ENCODE measurements around the gene ZSWIM7. TPM values are rescaled to one million over a fixed set of nuclear protein-coding genes. Genes with fewer than 3 reads are reported as not detected.
"Not testable (repeated sequence)": the region's sequence is repeated elsewhere in the genome, so short reads cannot be mapped to it uniquely, and the experiment has no call there.

Gene ZSWIM7
- total and polyA plus RNA-seq, 8 donors: 6.6 to 30.6 (median 12.0) TPM

- Histone ChIP-seq H3K27ac (peak overlapping the region in 2 of 4 donors; percentile 54 to 62), H3K4me3 (peak overlapping the region; percentile 38 to 66 (median 49)), H3K27me3 (no peaks in the 10 kb centered on the region), H3K9me3 (no peaks in the 10 kb centered on the region), H3K36me3 (no peaks in the 10 kb centered on the region), H3K4me1 (peaks cover 0 to 4% (median 0%) of the 10 kb centered on the region in 3 donors)
- ATAC-seq: no peak
- DNase-seq: peak in 1 of 6 donors; percentile 26
- FAIRE-seq: no peak
- no peak for TF ChIP-seq CTCF (IDR thresholded peaks at IDR 0.05)
- intact Hi-C loops (cut with DNase I): no loop called here
- WGBS, 2 donors: 18 to 25% methylated on average over 29 to 40 of the region's 40 CpGs
Observed at GRCh38 chr17:15943971-15944758, 55.3 kb downstream of the ZSWIM7 start.

- peaks cover 0 to 4% (median 0%) of the 10 kb centered on the region in 3 donors for H3K4me1 ChIP-seq
- H3K9me3 ChIP-seq: no peaks in the 10 kb centered on the region
- H3K4me3 ChIP-seq: no peak overlapping the region
- H3K27ac ChIP-seq: no peak overlapping the region
- ATAC-seq (no peak), DNase-seq (no peak), FAIRE-seq (no peak)
- no peaks in the 10 kb centered on the region for H3K36me3 ChIP-seq
- intact Hi-C loops (cut with DNase I): no loop called here
- no peaks in the 10 kb centered on the region for H3K27me3 ChIP-seq
- WGBS, 2 donors: 83 to 91% methylated on average over 7 of the region's 7 CpGs
- TF ChIP-seq CTCF (IDR thresholded peaks at IDR 0.05): no peak
Observed at GRCh38 chr17:15942207-15942833, 57.2 kb downstream of the ZSWIM7 start.

- Histone ChIP-seq H3K4me1 (peaks cover 0 to 4% (median 0%) of the 10 kb centered on the region in 3 donors), H3K27ac (no peak overlapping the region), H3K27me3 (no peaks in the 10 kb centered on the region), H3K4me3 (no peak overlapping the region), H3K9me3 (no peaks in the 10 kb centered on the region), H3K36me3 (no peaks in the 10 kb centered on the region)
- ATAC-seq: no peak
- no peak for TF ChIP-seq CTCF (IDR thresholded peaks at IDR 0.05)
- 84 to 89% methylated on average over 7 of the region's 7 CpGs for WGBS, 2 donors
- FAIRE-seq: no peak
- intact Hi-C loops (cut with DNase I): no loop called here
- no peak for DNase-seq
Observed at GRCh38 chr17:15941781-15942180, 57.7 kb downstream of the ZSWIM7 start.

- H3K27ac ChIP-seq; ATAC-seq; FAIRE-seq; H3K9me3 ChIP-seq; H3K27me3 ChIP-seq; intact Hi-C loops (cut with DNase I); H3K4me1 ChIP-seq; H3K4me3 ChIP-seq; H3K36me3 ChIP-seq: not testable (repeated sequence)
- DNase-seq: peak in 1 of 6 donors; percentile 5
- 97% methylated on average over 4 of the region's 4 CpGs for WGBS, 2 donors
Observed at GRCh38 chr17:15936481-15936880, 63.0 kb downstream of the ZSWIM7 start.

GRCh38 chr17:15935891-15936290, 63.6 kb downstream of the ZSWIM7 start:
- no peak for DNase-seq
- Histone ChIP-seq H3K36me3 (no peaks in the 10 kb centered on the region), H3K4me1 (no peaks in the 10 kb centered on the region), H3K27ac (no peak overlapping the region), H3K27me3 (no peaks in the 10 kb centered on the region), H3K4me3 (no peak overlapping the region), H3K9me3 (no peaks in the 10 kb centered on the region)
- no peak for ATAC-seq
- intact Hi-C loops (cut with DNase I): no loop called here
- 95 to 99% methylated on average over 7 of the region's 7 CpGs for WGBS, 2 donors
- FAIRE-seq: no peak
- TF ChIP-seq CTCF (IDR thresholded peaks at IDR 0.05): no peak
